Loucy (cell line): ENCODE data around the gene KCNQ4.

ENCODE experiments used
- H2AFZ ChIP-seq: fragments of 200-600 bp; sonication (generic); 2 replicates; pipeline ENCODE4 v1.6.0; 2016; ENCODE audit warnings: antibody characterized with exemption, mild to moderate bottlenecking, low read length, moderate library complexity
- H3F3A ChIP-seq: fragments of 200-600 bp; 2 replicates; pipeline ENCODE4 v1.6.0; 2016; ENCODE audit warnings: antibody characterized with exemption, low read depth, mild to moderate bottlenecking
- H3K27me3 ChIP-seq: fragments of 200-600 bp; sonication (generic); 2 replicates; pipeline ENCODE4 v1.6.1; 2014; ENCODE audit warnings: low read length, mild to moderate bottlenecking; ENCODE audit not compliant: insufficient read depth, poor library complexity, severe bottlenecking
- H3K36me3 ChIP-seq: fragments of 200-600 bp; sonication (generic); 2 replicates; pipeline ENCODE4 v1.6.1; 2016; ENCODE audit warnings: low read length; ENCODE audit not compliant: insufficient read depth
- H3K4me1 ChIP-seq: fragments of 200-600 bp; sonication (generic); 2 replicates; pipeline ENCODE4 v1.5.1; 2014; ENCODE audit warnings: low read length, mild to moderate bottlenecking; ENCODE audit not compliant: insufficient read depth, poor library complexity, severe bottlenecking
- H3K4me2 ChIP-seq: fragments of 200-600 bp; sonication (generic); 2 replicates; pipeline ENCODE4 v1.6.0; 2014; ENCODE audit warnings: antibody characterized with exemption, low read length, low read depth, mild to moderate bottlenecking; ENCODE audit not compliant: poor library complexity, severe bottlenecking
- H3K4me3 ChIP-seq: fragments of 200-600 bp; sonication (generic); 2 replicates; pipeline ENCODE4 v1.5.1; 2014; ENCODE audit warnings: low read length, mild to moderate bottlenecking, mixed read lengths; ENCODE audit not compliant: poor library complexity, severe bottlenecking
- H3K79me2 ChIP-seq: fragments of 200-600 bp; sonication (generic); 2 replicates; pipeline ENCODE4 v1.6.1; 2014; ENCODE audit warnings: low read length; ENCODE audit not compliant: insufficient read depth
- H3K9ac ChIP-seq: fragments of 200-600 bp; sonication (generic); 2 replicates; pipeline ENCODE4 v1.6.0; 2014; ENCODE audit warnings: mild to moderate bottlenecking, low read depth, low read length, moderate library complexity; ENCODE audit not compliant: poor library complexity, severe bottlenecking
- H3K9me2 ChIP-seq: fragments of 200-600 bp; sonication (generic); replicated peaks from 2 replicates; pipeline ENCODE4 v1.6.1; 2016; ENCODE audit warnings: low read depth, low read length, mixed read lengths
- H3K9me3 ChIP-seq: fragments of 200-600 bp; sonication (generic); 2 replicates; pipeline ENCODE4 v1.6.1; 2014; ENCODE audit warnings: mild to moderate bottlenecking, antibody characterized with exemption, low read length, low read depth; ENCODE audit not compliant: insufficient read depth
- H4K20me1 ChIP-seq: fragments of 200-600 bp; sonication (generic); 2 replicates; pipeline ENCODE4 v1.6.0; 2014; ENCODE audit warnings: antibody characterized with exemption, low read length, mild to moderate bottlenecking; ENCODE audit not compliant: insufficient read depth, poor library complexity, severe bottlenecking
- EZH2phosphoT487 ChIP-seq: fragments of 200-600 bp; IDR thresholded peaks from 2 replicates; pipeline ENCODE4 v1.6.1; 2018; ENCODE audit warnings: antibody characterized with exemption, mild to moderate bottlenecking, moderate library complexity, borderline replicate concordance
- TF ChIP-seq, protein P1 (sequence below): fragments of 200-600 bp; sonication (generic); conservative IDR thresholded peaks from 2 replicates; pipeline ENCODE4 v1.5.1; 2014; ENCODE audit warnings: mild to moderate bottlenecking, antibody characterized with exemption, low read length

Gene KCNQ4

DNA sequence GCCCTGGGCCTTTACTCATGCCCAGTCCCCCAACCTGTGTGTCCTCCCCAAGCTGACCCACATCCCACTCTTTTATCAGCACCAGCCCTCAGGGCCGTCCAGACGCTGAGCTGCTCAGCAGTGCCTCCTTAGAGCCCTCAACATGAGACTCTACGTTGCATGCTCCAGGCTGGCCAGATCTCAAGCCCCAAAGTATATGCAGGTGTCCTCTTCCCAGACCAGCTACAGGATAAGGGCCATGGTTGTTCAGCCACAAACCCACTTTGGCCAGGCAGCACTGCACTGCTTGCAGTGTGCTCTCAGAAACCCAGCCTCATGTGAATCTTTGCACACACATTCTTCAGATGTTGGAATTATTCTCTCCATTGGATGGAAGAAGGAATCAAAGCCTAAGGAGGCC, 72.5 kb downstream of the KCNQ4 start:
- H3K4me1 ChIP-seq, result no peaks in the 10 kb centered on the region
- no peaks in the 10 kb centered on the region for H3K27me3 ChIP-seq
- no peaks in the 10 kb centered on the region for H3K9me2 ChIP-seq
- no peaks in the 10 kb centered on the region for H3F3A ChIP-seq
- H3K79me2 ChIP-seq, result no peaks in the 10 kb centered on the region
- H3K36me3 ChIP-seq, result no peaks in the 10 kb centered on the region
- no peaks in the 10 kb centered on the region for H3K9me3 ChIP-seq
- no peak overlapping the region for H3K4me3 ChIP-seq
- H4K20me1 ChIP-seq, result no peaks in the 10 kb centered on the region
- H3K9ac ChIP-seq, result no peak overlapping the region
- TF ChIP-seq EZH2phosphoT487, result no peak
- TF ChIP-seq, protein P1, sequence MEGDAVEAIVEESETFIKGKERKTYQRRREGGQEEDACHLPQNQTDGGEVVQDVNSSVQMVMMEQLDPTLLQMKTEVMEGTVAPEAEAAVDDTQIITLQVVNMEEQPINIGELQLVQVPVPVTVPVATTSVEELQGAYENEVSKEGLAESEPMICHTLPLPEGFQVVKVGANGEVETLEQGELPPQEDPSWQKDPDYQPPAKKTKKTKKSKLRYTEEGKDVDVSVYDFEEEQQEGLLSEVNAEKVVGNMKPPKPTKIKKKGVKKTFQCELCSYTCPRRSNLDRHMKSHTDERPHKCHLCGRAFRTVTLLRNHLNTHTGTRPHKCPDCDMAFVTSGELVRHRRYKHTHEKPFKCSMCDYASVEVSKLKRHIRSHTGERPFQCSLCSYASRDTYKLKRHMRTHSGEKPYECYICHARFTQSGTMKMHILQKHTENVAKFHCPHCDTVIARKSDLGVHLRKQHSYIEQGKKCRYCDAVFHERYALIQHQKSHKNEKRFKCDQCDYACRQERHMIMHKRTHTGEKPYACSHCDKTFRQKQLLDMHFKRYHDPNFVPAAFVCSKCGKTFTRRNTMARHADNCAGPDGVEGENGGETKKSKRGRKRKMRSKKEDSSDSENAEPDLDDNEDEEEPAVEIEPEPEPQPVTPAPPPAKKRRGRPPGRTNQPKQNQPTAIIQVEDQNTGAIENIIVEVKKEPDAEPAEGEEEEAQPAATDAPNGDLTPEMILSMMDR, result no peak
- no peak overlapping the region for H2AFZ ChIP-seq
- H3K4me2 ChIP-seq, result no peak overlapping the region

DNA sequence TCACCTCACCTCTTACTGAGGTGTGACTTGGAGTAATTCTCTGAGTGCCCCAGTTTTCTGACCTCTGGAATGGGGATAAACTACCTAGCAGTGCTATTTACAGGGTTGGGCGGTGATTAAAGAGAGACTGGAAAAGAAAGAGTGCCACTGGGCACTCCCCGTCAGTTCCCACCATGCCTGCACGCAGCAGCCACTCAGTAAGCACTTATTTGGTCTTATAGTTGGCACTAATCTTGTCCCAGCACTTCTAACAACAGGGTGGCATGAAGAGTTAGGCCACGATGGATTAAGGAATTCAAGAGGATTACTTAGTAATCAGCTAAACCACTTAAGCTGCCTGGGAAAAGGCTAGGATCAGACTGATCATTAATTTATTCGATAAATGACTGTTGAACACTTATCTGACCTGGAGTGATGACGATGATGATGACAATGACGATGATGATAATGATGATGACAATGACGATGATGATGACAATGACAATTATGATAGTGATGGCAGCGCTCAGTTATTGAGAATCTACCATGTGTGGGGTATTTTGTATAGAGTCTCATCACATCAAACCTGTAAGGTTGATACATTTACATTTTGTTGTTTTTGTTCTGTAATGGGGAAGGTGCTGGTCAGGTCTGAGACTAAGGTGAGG, 73.2 kb downstream of the KCNQ4 start:
- H3K9ac ChIP-seq, result no peak overlapping the region
- H3F3A ChIP-seq, result no peaks in the 10 kb centered on the region
- TF ChIP-seq, protein P1, result no peak
- no peak for TF ChIP-seq EZH2phosphoT487
- H2AFZ ChIP-seq, result no peak overlapping the region
- no peak overlapping the region for H3K4me3 ChIP-seq
- no peaks in the 10 kb centered on the region for H4K20me1 ChIP-seq
- H3K27me3 ChIP-seq, result no peaks in the 10 kb centered on the region
- no peaks in the 10 kb centered on the region for H3K79me2 ChIP-seq
- H3K9me2 ChIP-seq, result no peaks in the 10 kb centered on the region
- no peak overlapping the region for H3K4me2 ChIP-seq
- no peaks in the 10 kb centered on the region for H3K4me1 ChIP-seq
- H3K36me3 ChIP-seq, result no peaks in the 10 kb centered on the region
- no peaks in the 10 kb centered on the region for H3K9me3 ChIP-seq

DNA sequence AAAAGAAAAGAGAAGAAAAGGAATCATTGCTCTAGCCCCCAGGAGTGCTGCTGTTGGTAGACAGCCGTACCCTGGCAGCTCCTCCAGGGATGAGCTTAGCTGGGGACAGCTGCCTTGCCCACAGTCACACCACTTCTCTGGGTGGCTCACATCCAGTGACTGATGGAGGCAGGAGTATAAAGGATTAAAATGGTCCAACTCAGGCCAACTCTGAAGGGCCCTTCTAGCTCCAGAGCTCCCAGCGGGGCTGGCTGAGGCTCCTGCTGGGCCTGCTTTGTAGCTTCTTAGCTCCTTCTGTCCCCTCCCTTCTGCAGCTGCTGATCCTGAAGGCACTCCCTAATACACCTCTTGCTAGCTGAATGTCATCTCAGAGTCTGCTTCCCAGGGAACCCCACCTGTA, 74.2 kb downstream of the KCNQ4 start:
- Histone ChIP-seq H3K9me2 (no peaks in the 10 kb centered on the region), H3K4me3 (no peak overlapping the region), H3K36me3 (no peaks in the 10 kb centered on the region), H3F3A (no peaks in the 10 kb centered on the region), H4K20me1 (no peaks in the 10 kb centered on the region), H3K4me2 (no peak overlapping the region), H3K79me2 (no peaks in the 10 kb centered on the region), H3K4me1 (no peaks in the 10 kb centered on the region), H3K27me3 (no peaks in the 10 kb centered on the region), H3K9ac (no peak overlapping the region), H3K9me3 (no peaks in the 10 kb centered on the region), H2AFZ (no peak overlapping the region)
- TF ChIP-seq EZH2phosphoT487, result no peak
- TF ChIP-seq, protein P1, result no peak
